HepG2 (cell line): ENCODE data around the gene SIK3. TPM values are rescaled to one million over a fixed set of nuclear protein-coding genes. Genes with fewer than 3 reads are reported as not detected.

Experiments used
- ELF1 ChIP-seq: sonication (generic); formaldehyde crosslinking; IDR thresholded peaks from 2 replicates; pipeline ENCODE4 v1.4.0; 2020; ENCODE audit warnings: missing genetic modification reagents
- HDAC2 ChIP-seq: sonication (generic); formaldehyde crosslinking; IDR thresholded peaks from 2 replicates; pipeline ENCODE4 v1.4.0; 2020; ENCODE audit warnings: missing genetic modification reagents
- HIVEP1 ChIP-seq: sonication (generic); formaldehyde crosslinking; IDR thresholded peaks from 2 replicates; pipeline ENCODE4 v1.4.0; 2020; ENCODE audit warnings: mild to moderate bottlenecking, missing genetic modification reagents
- HNF1B ChIP-seq: sonication (generic); formaldehyde crosslinking; IDR thresholded peaks from 2 replicates; pipeline ENCODE4 v1.5.1; 2020; ENCODE audit warnings: mild to moderate bottlenecking, moderate library complexity, missing genetic modification reagents
- NR2F6 ChIP-seq, 2 experiments: IDR thresholded peaks; 2 replicates each; pipeline ENCODE4 v1.6.1; 2016; ENCODE audit warnings: antibody characterized with exemption in 1 of 2, mild to moderate bottlenecking in 1 of 2
- ONECUT2 ChIP-seq: sonication (generic); formaldehyde crosslinking; IDR thresholded peaks from 2 replicates; pipeline ENCODE4 v1.4.0; 2020; ENCODE audit warnings: missing genetic modification reagents
- POGK ChIP-seq: sonication (generic); formaldehyde crosslinking; conservative IDR thresholded peaks from 2 replicates; pipeline ENCODE4 v1.8.0; 2022; ENCODE audit warnings: mild to moderate bottlenecking, moderate library complexity, missing genetic modification reagents
- POLR2AphosphoS5 ChIP-seq: IDR thresholded peaks from 2 replicates; pipeline ENCODE4 v1.6.1; 2012; ENCODE audit warnings: low read depth, low read length
- RXRB ChIP-seq: IDR thresholded peaks from 2 replicates; pipeline ENCODE4 v1.6.1; 2016; ENCODE audit warnings: borderline replicate concordance, missing genetic modification reagents, missing compliant biosample characterization
- TCF7 ChIP-seq: sonication (generic); IDR thresholded peaks from 2 replicates; pipeline ENCODE4 v1.6.1; 2016; ENCODE audit warnings: antibody characterized with exemption, low read depth
- ZBED4 ChIP-seq: sonication (generic); formaldehyde crosslinking; IDR thresholded peaks from 2 replicates; pipeline ENCODE4 v1.4.0; 2020; ENCODE audit warnings: missing genetic modification reagents, borderline replicate concordance
- ZNF205 ChIP-seq: IDR thresholded peaks from 2 replicates; pipeline ENCODE4 v1.6.1; 2018; ENCODE audit warnings: missing biosample characterization, missing genetic modification reagents
- ZNF232 ChIP-seq: sonication (generic); formaldehyde crosslinking; IDR thresholded peaks from 2 replicates; pipeline ENCODE4 v1.4.0; 2020; ENCODE audit warnings: missing genetic modification reagents, borderline replicate concordance
- ZNF275 ChIP-seq: sonication (generic); formaldehyde crosslinking; IDR thresholded peaks from 2 replicates; pipeline ENCODE4 v1.8.0; 2022; ENCODE audit warnings: missing genetic modification reagents, mild to moderate bottlenecking, inconsistent platforms, borderline replicate concordance
- ZNF501 ChIP-seq: sonication (generic); formaldehyde crosslinking; IDR thresholded peaks from 2 replicates; pipeline ENCODE4 v1.5.1; 2020; ENCODE audit warnings: mild to moderate bottlenecking, moderate library complexity, missing genetic modification reagents
- ZNF557 ChIP-seq: sonication (generic); formaldehyde crosslinking; IDR thresholded peaks from 2 replicates; pipeline ENCODE4 v1.4.0; 2020; ENCODE audit warnings: missing genetic modification reagents
- ZNF644 ChIP-seq: IDR thresholded peaks from 2 replicates; pipeline ENCODE4 v1.6.1; 2016; ENCODE audit warnings: low read depth
- ZNF674 ChIP-seq: sonication (generic); formaldehyde crosslinking; IDR thresholded peaks from 2 replicates; pipeline ENCODE4 v1.5.0; 2020; ENCODE audit warnings: low read depth, mild to moderate bottlenecking, missing genetic modification reagents
- ZSCAN5A ChIP-seq: sonication (generic); formaldehyde crosslinking; IDR thresholded peaks from 2 replicates; pipeline ENCODE4 v1.8.0; 2022; ENCODE audit warnings: mild to moderate bottlenecking, missing genetic modification reagents, borderline replicate concordance
- polyA plus RNA-seq, 8 experiments: library from polyadenylated mRNA; depleted of rRNA in 3 of 8; stranded (reverse) in 7 of 8; unstranded in 1 of 8; fragments of >200 nt; fragmentation: Illumina TruSeq in 4 of 8; extraction: Trizol in 4 of 8; gene quantifications; 2 replicates each; pipeline versions ENCODE4 v1.2.1 to v1.2.3, GENCODE V29; 2011 to 2016; ENCODE audit warnings: low read depth in 4 of 8, missing spikeins in 1 of 8, mixed read lengths in 1 of 8; ENCODE audit not compliant: insufficient read depth in 1 of 8
- total RNA-seq, 5 experiments: library from RNA; depleted of rRNA; stranded (reverse); fragments of >200 nt; fragmentation: Illumina TruSeq; extraction: Trizol; gene quantifications; 2 replicates each; pipeline ENCODE4 v1.2.3, GENCODE V29; 2016; ENCODE audit warnings: low read depth in 1 of 5

SIK3 gene
- total and polyA plus RNA-seq, 2 of the 13 experiments (the other 11 are each of a cell fraction or from before 2014, with no cell fraction given) = 5.7 to 9.8 TPM

GRCh38 chr11:117096201-117096991 is 1.8 kb downstream of the SIK3 start (continued):
- TF ChIP-seq ZNF501 (CRISPR knock-in tag) = peak; percentile 73
- TF ChIP-seq TCF7 = peak; percentile 28; the same call in 1 of the 2 replicates
- TF ChIP-seq HDAC2 (CRISPR knock-in tag) = peak; percentile 56; the same call in 1 of the 2 replicates
- TF ChIP-seq ZNF232 = 0 out of 2 replicates have a peak, but pooled peaks have one; percentile 47
- peak; percentile 16; the same call in 1 of the 2 replicates for TF ChIP-seq ZNF205
- peak; percentile 38 for TF ChIP-seq ELF1 (CRISPR knock-in tag)
- peak; percentile 69 for TF ChIP-seq RXRB (CRISPR knock-in tag)
- 0 out of 2 replicates have a peak, but pooled peaks have one; percentile 34 for TF ChIP-seq ZNF644 (CRISPR knock-in tag)
- TF ChIP-seq POLR2AphosphoS5 = 0 out of 2 replicates have a peak, but pooled peaks have one; percentile 21
- TF ChIP-seq HNF1B (CRISPR knock-in tag) = 0 out of 2 replicates have a peak, but pooled peaks have one; percentile 36
- TF ChIP-seq ZSCAN5A (CRISPR knock-in tag) = 0 out of 2 replicates have a peak, but pooled peaks have one; percentile 60
- 0 out of 2 replicates have a peak, but pooled peaks have one; percentile 45 for TF ChIP-seq ZNF557 (CRISPR knock-in tag)
- TF ChIP-seq HIVEP1 = peak; percentile 53; the same call in 1 of the 2 replicates
- TF ChIP-seq ZNF275 (CRISPR knock-in tag) = no peak
- TF ChIP-seq ZNF674 (CRISPR knock-in tag) = no peak
- peak; percentile 53 for TF ChIP-seq NR2F6 (IDR thresholded peaks at IDR 0.05)
- TF ChIP-seq NR2F6 (CRISPR knock-in tag; IDR thresholded peaks at IDR 0.05) = peak; percentile 75
- no peak for TF ChIP-seq ZBED4
- TF ChIP-seq ONECUT2 = peak; percentile 77
- peak; percentile 96 for TF ChIP-seq POGK (CRISPR knock-in tag)
